ENCODE data around the gene C19orf53.

- TF ChIP-seq, protein P1, sequence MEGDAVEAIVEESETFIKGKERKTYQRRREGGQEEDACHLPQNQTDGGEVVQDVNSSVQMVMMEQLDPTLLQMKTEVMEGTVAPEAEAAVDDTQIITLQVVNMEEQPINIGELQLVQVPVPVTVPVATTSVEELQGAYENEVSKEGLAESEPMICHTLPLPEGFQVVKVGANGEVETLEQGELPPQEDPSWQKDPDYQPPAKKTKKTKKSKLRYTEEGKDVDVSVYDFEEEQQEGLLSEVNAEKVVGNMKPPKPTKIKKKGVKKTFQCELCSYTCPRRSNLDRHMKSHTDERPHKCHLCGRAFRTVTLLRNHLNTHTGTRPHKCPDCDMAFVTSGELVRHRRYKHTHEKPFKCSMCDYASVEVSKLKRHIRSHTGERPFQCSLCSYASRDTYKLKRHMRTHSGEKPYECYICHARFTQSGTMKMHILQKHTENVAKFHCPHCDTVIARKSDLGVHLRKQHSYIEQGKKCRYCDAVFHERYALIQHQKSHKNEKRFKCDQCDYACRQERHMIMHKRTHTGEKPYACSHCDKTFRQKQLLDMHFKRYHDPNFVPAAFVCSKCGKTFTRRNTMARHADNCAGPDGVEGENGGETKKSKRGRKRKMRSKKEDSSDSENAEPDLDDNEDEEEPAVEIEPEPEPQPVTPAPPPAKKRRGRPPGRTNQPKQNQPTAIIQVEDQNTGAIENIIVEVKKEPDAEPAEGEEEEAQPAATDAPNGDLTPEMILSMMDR (IDR thresholded peaks at IDR 0.05; ENCODE audit: borderline replicate concordance, extremely low read depth, low read length, poor library complexity, severe bottlenecking), result no peak
- no peak for TF ChIP-seq EZH2 (IDR thresholded peaks at IDR 0.05; ENCODE audit: borderline replicate concordance, low read depth, low read length, severe bottlenecking)
Measured at GRCh38 chr19:13778847-13779246, 4.6 kb downstream of the C19orf53 start.

Measured in DND-41 (cell line).